PC-3 (cell line): ENCODE results near the gene RTP3.

ENCODE experiments used
- EZH2 ChIP-seq: fragments of 300-600 bp; sonication (generic); IDR thresholded peaks from one replicate; pipeline ENCODE4 v1.6.1; 2017; ENCODE audit warnings: antibody characterized with exemption, mild to moderate bottlenecking, low read length; ENCODE audit not compliant: unreplicated experiment
- EZH2phosphoT487 ChIP-seq: fragments of 300-600 bp; sonication (generic); IDR thresholded peaks from 2 replicates; pipeline ENCODE4 v1.6.1; 2018; ENCODE audit warnings: mild to moderate bottlenecking, antibody characterized with exemption, low read length, borderline replicate concordance
- TF ChIP-seq, protein P1 (sequence below): fragments of 300-600 bp; sonication (generic); conservative IDR thresholded peaks from 2 replicates; pipeline ENCODE4 v1.5.1; 2017; ENCODE audit warnings: antibody characterized with exemption, low read depth, mild to moderate bottlenecking, low read length

DNA sequence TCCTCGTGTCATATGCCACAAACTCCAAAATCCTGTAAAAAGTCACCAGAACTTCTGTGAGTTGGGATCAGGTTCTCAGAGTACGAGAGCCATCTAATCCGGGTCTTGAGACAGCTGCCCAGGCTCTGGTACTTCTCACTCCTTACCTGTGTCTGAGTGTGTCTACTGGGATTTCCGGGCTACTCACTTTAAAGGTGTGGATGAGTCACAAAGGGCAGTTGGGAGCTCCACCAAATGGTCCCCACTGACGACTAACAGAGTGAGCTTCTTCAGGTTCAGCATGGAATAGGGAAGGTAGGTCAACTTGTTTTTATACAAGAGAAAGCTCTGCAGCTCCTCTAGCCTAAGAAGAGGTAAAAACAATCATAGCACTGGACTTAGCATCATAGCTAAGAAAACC is 29.5 kb downstream of the RTP3 start:
- TF ChIP-seq, protein P1, sequence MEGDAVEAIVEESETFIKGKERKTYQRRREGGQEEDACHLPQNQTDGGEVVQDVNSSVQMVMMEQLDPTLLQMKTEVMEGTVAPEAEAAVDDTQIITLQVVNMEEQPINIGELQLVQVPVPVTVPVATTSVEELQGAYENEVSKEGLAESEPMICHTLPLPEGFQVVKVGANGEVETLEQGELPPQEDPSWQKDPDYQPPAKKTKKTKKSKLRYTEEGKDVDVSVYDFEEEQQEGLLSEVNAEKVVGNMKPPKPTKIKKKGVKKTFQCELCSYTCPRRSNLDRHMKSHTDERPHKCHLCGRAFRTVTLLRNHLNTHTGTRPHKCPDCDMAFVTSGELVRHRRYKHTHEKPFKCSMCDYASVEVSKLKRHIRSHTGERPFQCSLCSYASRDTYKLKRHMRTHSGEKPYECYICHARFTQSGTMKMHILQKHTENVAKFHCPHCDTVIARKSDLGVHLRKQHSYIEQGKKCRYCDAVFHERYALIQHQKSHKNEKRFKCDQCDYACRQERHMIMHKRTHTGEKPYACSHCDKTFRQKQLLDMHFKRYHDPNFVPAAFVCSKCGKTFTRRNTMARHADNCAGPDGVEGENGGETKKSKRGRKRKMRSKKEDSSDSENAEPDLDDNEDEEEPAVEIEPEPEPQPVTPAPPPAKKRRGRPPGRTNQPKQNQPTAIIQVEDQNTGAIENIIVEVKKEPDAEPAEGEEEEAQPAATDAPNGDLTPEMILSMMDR = no peak
- TF ChIP-seq EZH2phosphoT487 = no peak
- TF ChIP-seq EZH2 = no peak
